Left lung (tissue), 10 donors: ENCODE results near the gene SEL1L3. TPM values are rescaled to one million over a fixed set of nuclear protein-coding genes. Genes with fewer than 3 reads are reported as not detected.

Source experiments
- ATAC-seq: fragments of 200-7000 bp; cut with Tn5 transposase; one replicate; pipeline ENCODE4 v1.9.1; 2020; ENCODE audit warnings: moderate library complexity
- DNase-seq, 4 donors: peaks; one replicate each; pipeline ENCODE4 v3.0.0-alpha.2; 2013 to 2020
- H3K27ac ChIP-seq, 2 donors: fragments of 200-600 bp; sonication (generic) in 1 of 2; one replicate each; pipeline versions ENCODE4 v1.5.0 to v1.8.0; 2020 to 2021
- H3K27me3 ChIP-seq, 2 donors: fragments of 200-600 bp; sonication (generic) in 1 of 2; one replicate each; pipeline versions ENCODE4 v1.5.0 to v1.8.0; 2020 to 2021
- H3K36me3 ChIP-seq, 2 donors: fragments of 200-600 bp; sonication (generic) in 1 of 2; one replicate each; pipeline versions ENCODE4 v1.5.0 to v1.8.0; 2020 to 2021
- H3K4me1 ChIP-seq, 2 donors: fragments of 200-600 bp; one replicate each; pipeline ENCODE4 v1.8.0; 2021
- H3K4me3 ChIP-seq, 2 donors: fragments of 200-600 bp; sonication (generic) in 1 of 2; one replicate each; pipeline versions ENCODE4 v1.5.0 to v1.8.0; 2020 to 2021; ENCODE audit warnings: mild to moderate bottlenecking in 1 of 2
- H3K9me3 ChIP-seq, 2 donors: fragments of 200-600 bp; sonication (generic) in 1 of 2; one replicate each; pipeline versions ENCODE4 v1.5.0 to v1.8.0; 2020 to 2021
- CTCF ChIP-seq, 2 donors: fragments of 200-600 bp; sonication (generic) in 1 of 2; IDR thresholded peaks; one replicate each; pipeline versions ENCODE4 v1.5.0 to v1.8.0; 2021; ENCODE audit warnings: antibody characterized with exemption in 2 of 2
- intact Hi-C, 2 donors: fragments of 100-400 bp; cut with DNase I; formaldehyde crosslinking; loops; one replicate each; pipeline versions ENCODE4 v1.11.2 to v1.14.2; 2022
- polyA plus RNA-seq, 6 donors: library from polyadenylated mRNA; unstranded; fragments of 120-200 nt; gene quantifications; one replicate each; pipeline ENCODE4 v1.2.1, GENCODE V29; 2013; ENCODE audit not compliant: insufficient read length in 6 of 6
- total RNA-seq, 2 donors: library from RNA; stranded (reverse); fragmentation: NEBNext Ultra II Directional; extraction: Animal tissue kit (Norgen Biotek cat#: 25700); gene quantifications; one replicate each; pipeline ENCODE4 v1.2.1, GENCODE V29; 2021
- donor health status: DM: no; HTN: yes; CAD: no.
- donor health status: DM: no; HTN: no; CAD: no.

Gene SEL1L3
- total and polyA plus RNA-seq, 8 donors, result 88.1 to 191 (median 114) TPM

GRCh38 chr4:25838526-25838925 is 24.3 kb downstream of the SEL1L3 start:
- H3K36me3 ChIP-seq, result no peaks in the 10 kb centered on the region
- ATAC-seq, result no peak
- no peak for TF ChIP-seq CTCF (IDR thresholded peaks at IDR 0.05)
- H3K27ac ChIP-seq, result no peak overlapping the region
- no peaks in the 10 kb centered on the region for H3K9me3 ChIP-seq
- peaks cover 5 to 14% of the 10 kb centered on the region in 2 donors for H3K4me1 ChIP-seq
- no peak for DNase-seq
- H3K27me3 ChIP-seq, result no peaks in the 10 kb centered on the region
- H3K4me3 ChIP-seq, result no peak overlapping the region
- intact Hi-C loops, result no loop called here

GRCh38 chr4:25837107-25837506 is 25.7 kb downstream of the SEL1L3 start:
- H3K9me3 ChIP-seq, result no peaks in the 10 kb centered on the region
- H3K27me3 ChIP-seq, result no peaks in the 10 kb centered on the region
- intact Hi-C loops, result no loop called here
- no peak overlapping the region for H3K4me3 ChIP-seq
- H3K27ac ChIP-seq, result no peak overlapping the region
- TF ChIP-seq CTCF (IDR thresholded peaks at IDR 0.05), result no peak
- DNase-seq, result no peak
- no peaks in the 10 kb centered on the region for H3K4me1 ChIP-seq
- no peak for ATAC-seq
- peaks cover 0 to 9% of the 10 kb centered on the region in 2 donors for H3K36me3 ChIP-seq

- ATAC-seq, result no peak
- no peak for TF ChIP-seq CTCF (IDR thresholded peaks at IDR 0.05)
- Histone ChIP-seq H3K36me3 (peaks cover 0 to 14% of the 10 kb centered on the region in 2 donors), H3K4me3 (no peak overlapping the region), H3K27ac (no peak overlapping the region), H3K9me3 (no peaks in the 10 kb centered on the region), H3K4me1 (no peaks in the 10 kb centered on the region), H3K27me3 (no peaks in the 10 kb centered on the region)
- intact Hi-C loops, result no loop called here
- no peak for DNase-seq
Observed at GRCh38 chr4:25835384-25835783, 27.4 kb downstream of the SEL1L3 start.

- DNase-seq, result no peak
- Histone ChIP-seq H3K9me3 (no peaks in the 10 kb centered on the region), H3K4me1 (no peaks in the 10 kb centered on the region), H3K27me3 (no peaks in the 10 kb centered on the region), H3K4me3 (no peak overlapping the region), H3K36me3 (peaks cover 0 to 14% of the 10 kb centered on the region in 2 donors), H3K27ac (no peak overlapping the region)
- no peak for TF ChIP-seq CTCF (IDR thresholded peaks at IDR 0.05)
- ATAC-seq, result no peak
- intact Hi-C loops, result no loop called here
Observed at GRCh38 chr4:25834411-25835107, 28.2 kb downstream of the SEL1L3 start.

- no peak for TF ChIP-seq CTCF (IDR thresholded peaks at IDR 0.05)
- intact Hi-C loops, result no loop called here
- no peak for DNase-seq
- no peak overlapping the region for H3K27ac ChIP-seq
- H3K36me3 ChIP-seq, result peaks cover 0 to 14% of the 10 kb centered on the region in 2 donors
- H3K27me3 ChIP-seq, result no peaks in the 10 kb centered on the region
- H3K4me1 ChIP-seq, result no peaks in the 10 kb centered on the region
- no peak overlapping the region for H3K4me3 ChIP-seq
- peak; percentile 93 for ATAC-seq
- no peaks in the 10 kb centered on the region for H3K9me3 ChIP-seq
Observed at GRCh38 chr4:25830548-25830947, 32.2 kb downstream of the SEL1L3 start.
